GM10248 (cell line): Measurements from ENCODE around the gene SLIT1.

Source experiments
- CTCF ChIA-PET: fragments of 300-600 bp; sonication (Branson Sonifier 250); formaldehyde crosslinking; extraction: SDS; loops from one replicate; lab custom pipeline; 2021; ENCODE audit warnings: antibody characterized with exemption; lab: Yijun Ruan, JAX
- POLR2A ChIA-PET: fragments of 350-650 bp; sonication (Branson Sonifier 250); formaldehyde crosslinking; extraction: SDS; loops from one replicate; lab custom pipeline; 2020; ENCODE audit warnings: antibody characterized with exemption; lab: Yijun Ruan, JAX
- DNase-seq: peaks from one replicate; pipeline ENCODE4 v3.0.0; 2012; ENCODE audit errors: extremely low spot score
- TF ChIP-seq, protein P1 (sequence below): IDR thresholded peaks from 2 replicates; pipeline ENCODE4 v1.5.1; 2012; ENCODE audit warnings: mild to moderate bottlenecking, low read depth; ENCODE audit errors: extremely low read depth, missing control alignments, control extremely low read depth

SLIT1 gene

DNA sequence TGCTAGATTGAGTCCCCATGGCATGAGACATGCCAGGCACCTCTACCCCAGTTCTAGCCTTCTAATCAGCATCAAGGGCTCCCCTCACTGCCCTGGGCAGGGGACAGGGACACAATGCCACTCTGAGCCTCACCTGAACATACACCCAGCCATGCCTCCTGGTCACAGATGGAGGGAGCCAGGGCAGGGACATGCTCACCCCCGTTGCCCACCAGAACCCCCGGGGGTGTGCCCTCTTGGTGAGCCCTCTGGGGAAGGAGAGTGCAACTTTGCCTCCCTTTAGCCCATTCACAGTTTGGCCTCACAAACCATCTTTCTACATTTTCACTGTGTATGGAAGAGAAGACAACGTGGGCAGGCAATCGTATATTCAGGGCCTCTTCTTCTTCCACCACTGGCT is 186.4 kb downstream of the SLIT1 start:
- TF ChIP-seq, protein P1, sequence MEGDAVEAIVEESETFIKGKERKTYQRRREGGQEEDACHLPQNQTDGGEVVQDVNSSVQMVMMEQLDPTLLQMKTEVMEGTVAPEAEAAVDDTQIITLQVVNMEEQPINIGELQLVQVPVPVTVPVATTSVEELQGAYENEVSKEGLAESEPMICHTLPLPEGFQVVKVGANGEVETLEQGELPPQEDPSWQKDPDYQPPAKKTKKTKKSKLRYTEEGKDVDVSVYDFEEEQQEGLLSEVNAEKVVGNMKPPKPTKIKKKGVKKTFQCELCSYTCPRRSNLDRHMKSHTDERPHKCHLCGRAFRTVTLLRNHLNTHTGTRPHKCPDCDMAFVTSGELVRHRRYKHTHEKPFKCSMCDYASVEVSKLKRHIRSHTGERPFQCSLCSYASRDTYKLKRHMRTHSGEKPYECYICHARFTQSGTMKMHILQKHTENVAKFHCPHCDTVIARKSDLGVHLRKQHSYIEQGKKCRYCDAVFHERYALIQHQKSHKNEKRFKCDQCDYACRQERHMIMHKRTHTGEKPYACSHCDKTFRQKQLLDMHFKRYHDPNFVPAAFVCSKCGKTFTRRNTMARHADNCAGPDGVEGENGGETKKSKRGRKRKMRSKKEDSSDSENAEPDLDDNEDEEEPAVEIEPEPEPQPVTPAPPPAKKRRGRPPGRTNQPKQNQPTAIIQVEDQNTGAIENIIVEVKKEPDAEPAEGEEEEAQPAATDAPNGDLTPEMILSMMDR = no peak
- ChIA-PET CTCF (interaction anchor here (1.1 kb wide), 1 partner anchor 61 kb away, joined by 3 read pairs; no protein-coding TSS in a partner anchor), POLR2A (no interaction called here)
- DNase-seq = no peak

- ChIA-PET CTCF (interaction anchor here (1.0 to 2.3 kb wide), 2 partner anchors 13 to 27 kb away, joined by 3 to 5 read pairs; no protein-coding TSS in a partner anchor), POLR2A (no interaction called here)
- TF ChIP-seq, protein P1 = no peak
- no peak for DNase-seq
These were observed 187.3 kb downstream of the SLIT1 start for GRCh38 chr10:96998329-96998888.

DNA sequence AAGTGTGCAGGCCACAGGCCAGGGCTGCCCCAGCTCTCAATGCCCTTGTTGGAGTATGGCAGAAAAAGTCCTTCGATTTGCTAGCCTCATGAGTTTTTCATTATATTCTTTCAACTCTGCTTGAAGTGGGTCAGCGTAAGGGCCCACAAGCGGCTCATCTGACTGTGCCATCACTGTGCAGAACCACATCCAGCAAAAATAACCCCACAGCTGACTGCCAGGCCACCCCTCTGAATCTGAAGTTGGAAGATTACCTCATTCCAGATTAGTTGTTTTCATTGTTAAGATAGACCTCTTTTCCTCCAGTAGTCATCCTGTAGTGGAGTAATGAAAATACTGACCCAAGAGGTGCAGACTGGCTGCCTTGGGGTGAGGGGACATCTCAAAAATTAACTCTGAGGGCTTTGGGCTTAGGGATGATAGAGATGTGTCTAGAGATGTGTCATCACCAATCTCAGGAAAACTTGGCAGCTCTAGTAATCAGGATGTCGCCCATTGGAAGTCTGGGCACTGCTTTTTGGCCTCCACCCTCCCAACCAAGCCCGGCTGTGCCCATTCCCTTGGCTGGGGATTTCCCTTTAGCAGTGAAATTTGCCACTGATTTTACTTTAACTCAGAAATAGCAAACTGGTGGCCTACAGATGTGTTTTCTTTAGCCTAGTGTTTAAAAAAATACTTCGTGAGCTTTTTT is 189.3 kb downstream of the SLIT1 start:
- CTCF ChIA-PET = interaction anchor here (0.7 to 2.7 kb wide), 6 partner anchors 11 to 214 kb away, joined by 3 to 10 read pairs (median 7); no protein-coding TSS in a partner anchor
- POLR2A ChIA-PET = no interaction called here
- TF ChIP-seq, protein P1 = no peak

GRCh38 chr10:96995851-96996250 is 189.9 kb downstream of the SLIT1 start:
- ChIA-PET CTCF (interaction anchor here (1.0 to 2.7 kb wide), 5 partner anchors 9 to 214 kb away, joined by 3 to 10 read pairs (median 9); no protein-coding TSS in a partner anchor), POLR2A (no interaction called here)
- TF ChIP-seq, protein P1 = no peak
- no peak for DNase-seq

More for the DNA sequence above, 189.3 kb downstream of the SLIT1 start:
- no peak for DNase-seq

DNA sequence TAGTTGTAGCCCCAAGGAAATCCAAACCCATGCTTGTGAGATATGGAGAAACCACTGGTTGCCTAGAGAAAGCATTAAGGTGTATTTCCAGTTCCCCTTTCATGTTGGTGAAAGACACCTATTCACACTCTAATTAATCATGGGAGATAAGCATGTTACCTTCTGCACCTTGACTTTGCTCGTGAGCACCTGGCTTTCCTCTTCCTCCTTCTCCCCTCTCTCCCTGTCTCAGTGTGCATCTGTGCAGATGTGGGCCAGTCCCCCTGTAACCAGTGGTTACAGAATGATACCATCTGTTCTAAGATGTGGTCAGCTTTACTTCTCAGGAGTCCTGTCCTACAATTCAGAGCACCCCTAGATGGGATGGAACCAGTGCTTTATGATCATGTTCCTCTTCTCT is 193.0 kb downstream of the SLIT1 start:
- TF ChIP-seq, protein P1 = no peak
- CTCF ChIA-PET = interaction anchor here (1.1 to 1.6 kb wide), 7 partner anchors 9 to 81 kb away, joined by 3 to 7 read pairs (median 3); no protein-coding TSS in a partner anchor
- POLR2A ChIA-PET = no interaction called here
- no peak for DNase-seq

GRCh38 chr10:96991313-96991841 is 194.4 kb downstream of the SLIT1 start:
- no peak for DNase-seq
- TF ChIP-seq, protein P1 = no peak
- ChIA-PET CTCF (interaction anchor here (0.9 to 2.1 kb wide), 8 partner anchors 11 to 45 kb away, joined by 3 to 10 read pairs (median 4); no protein-coding TSS in a partner anchor), POLR2A (no interaction called here)
